Endodermal cell (in vitro differentiated cells): ENCODE results near the gene TAS2R30. TPM values are rescaled to one million over a fixed set of nuclear protein-coding genes. Genes with fewer than 3 reads are reported as not detected.

ENCODE experiments used
- DNase-seq: peaks from one replicate; pipeline ENCODE4 v3.0.0-alpha.2; 2017
- H3K27ac ChIP-seq: 2 replicates; pipeline ENCODE4 v1.5.1; 2013; ENCODE audit warnings: mild to moderate bottlenecking, low read depth, low read length, moderate library complexity
- H3K27me3 ChIP-seq: 2 replicates; pipeline ENCODE4 v1.6.1; 2013; ENCODE audit warnings: mild to moderate bottlenecking, low read length, moderate library complexity; ENCODE audit not compliant: insufficient read depth, control insufficient read depth, poor library complexity, severe bottlenecking
- H3K36me3 ChIP-seq: 2 replicates; pipeline ENCODE4 v1.7.0; 2013; ENCODE audit warnings: mild to moderate bottlenecking, low read length, moderate library complexity; ENCODE audit not compliant: control insufficient read depth, insufficient read depth
- H3K4me1 ChIP-seq: one replicate; pipeline ENCODE4 v1.7.0; 2013; ENCODE audit warnings: low read length; ENCODE audit not compliant: control insufficient read depth, insufficient read depth
- H3K4me3 ChIP-seq: 2 replicates; pipeline ENCODE4 v1.5.1; 2013; ENCODE audit warnings: mild to moderate bottlenecking, low read length, moderate library complexity
- H3K9ac ChIP-seq: 2 replicates; pipeline ENCODE4 v1.6.1; 2013; ENCODE audit warnings: mild to moderate bottlenecking, low read length, moderate library complexity; ENCODE audit not compliant: poor library complexity, severe bottlenecking; ENCODE audit errors: extremely low read depth
- H3K9me3 ChIP-seq: 2 replicates; pipeline ENCODE4 v1.6.1; 2013; ENCODE audit warnings: mild to moderate bottlenecking, low read length, moderate library complexity; ENCODE audit not compliant: control insufficient read depth
- H3K27ac Mint-ChIP-seq: 2 replicates; pipeline ENCODE4 v1.8.0; 2020; ENCODE audit warnings: mixed read lengths
- H3K27me3 Mint-ChIP-seq: 2 replicates; pipeline ENCODE4 v1.8.0; 2021; ENCODE audit warnings: mild to moderate bottlenecking, mixed read lengths; ENCODE audit not compliant: insufficient read depth
- H3K36me3 Mint-ChIP-seq: 2 replicates; pipeline ENCODE4 v1.8.0; 2020; ENCODE audit warnings: low read depth, mixed read lengths
- H3K4me1 Mint-ChIP-seq: 2 replicates; pipeline ENCODE4 v1.8.0; 2020; ENCODE audit warnings: mixed read lengths
- H3K4me3 Mint-ChIP-seq: 2 replicates; pipeline ENCODE4 v1.8.0; 2020; ENCODE audit warnings: mild to moderate bottlenecking, moderate library complexity, mixed read lengths
- H3K9me3 Mint-ChIP-seq: 2 replicates; pipeline ENCODE4 v1.8.0; 2020; ENCODE audit warnings: mild to moderate bottlenecking, mixed read lengths
- WGBS, 2 experiments: methylation state at CpG; one replicate each; pipeline versions ENCODE4 v1.1.5 to v1.1.7; 2013; ENCODE audit warnings: missing lambda C conversion rate in 2 of 2, mixed read lengths in 1 of 2; ENCODE audit not compliant: insufficient coverage in 1 of 2, insufficient read length in 1 of 2; 5-methylcytosine and 5-hydroxymethylcytosine counted together
- total RNA-seq, 2 donors: library from RNA; stranded (reverse); fragmentation: NEBNext Ultra II Directional in 1 of 2; extraction: Animal tissue kit (Norgen Biotek cat#: 25700) in 1 of 2; gene quantifications; 2 replicates in 1 of 2; 3 replicates in 1 of 2; pipeline ENCODE4 v1.2.1, GENCODE V29; 2021
- TF ChIP-seq, protein P1 (sequence below): fragments of 200-600 bp; sonication (generic); conservative IDR thresholded peaks from 2 replicates; pipeline ENCODE4 v1.5.0; 2021; ENCODE audit warnings: antibody characterized with exemption, mild to moderate bottlenecking

TAS2R30 gene
- total RNA-seq, 2 donors from 2014 or later, result 1.8 to 9.7 TPM

DNA sequence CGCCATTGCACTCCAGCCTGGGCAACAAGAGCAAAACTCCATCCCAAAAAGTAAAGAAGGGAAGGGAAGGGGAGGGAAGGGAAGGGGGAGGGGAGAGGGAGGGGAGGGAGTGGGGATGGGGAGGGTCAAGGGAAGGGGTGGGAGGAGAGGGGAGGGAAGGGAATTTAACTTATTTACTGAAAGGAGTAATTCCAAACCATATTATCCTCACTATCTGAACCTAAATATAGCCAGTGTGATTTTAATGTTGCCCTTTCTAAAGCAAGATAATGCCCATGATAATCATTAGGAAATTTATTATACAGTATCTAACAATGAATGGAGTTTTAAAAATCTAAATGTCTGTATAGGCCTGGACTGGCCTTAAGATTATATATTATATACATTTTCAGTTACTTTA lies 43.8 kb upstream of the TAS2R30 start:
- H3K27me3 Mint-ChIP-seq, result no peaks in the 10 kb centered on the region
- peaks cover 5% of the 10 kb centered on the region for H3K36me3 Mint-ChIP-seq

DNA sequence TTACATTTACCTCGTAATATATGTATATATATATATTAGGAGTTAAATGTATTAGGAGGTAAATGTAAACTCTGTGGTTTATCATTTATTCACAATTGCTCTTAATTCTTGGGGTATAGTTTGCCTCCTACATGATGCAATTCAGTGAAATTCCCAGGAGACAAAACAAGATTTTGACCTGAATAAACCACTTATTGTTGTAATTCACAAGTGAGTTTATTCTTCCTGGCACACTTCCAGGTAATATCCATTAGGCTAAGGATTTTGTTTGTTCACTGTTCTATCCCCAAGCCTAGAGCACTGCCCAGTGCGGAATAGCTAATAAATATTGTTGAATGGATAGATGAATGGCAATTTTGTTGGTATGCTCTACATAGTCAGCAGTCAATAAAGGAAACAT lies 39.6 kb upstream of the TAS2R30 start:
- H3K36me3 Mint-ChIP-seq, result peaks cover 20% of the 10 kb centered on the region
- 100% methylated on average over 1 of the region's 2 CpGs for WGBS, 2 experiments

More for the DNA sequence above, 43.8 kb upstream of the TAS2R30 start:
- H3K27ac Mint-ChIP-seq, result no peak overlapping the region
- no peak overlapping the region for H3K4me3 Mint-ChIP-seq
- Histone ChIP-seq H3K27ac (no peak overlapping the region), H3K36me3 (peaks cover 5% of the 10 kb centered on the region), H3K27me3 (no peaks in the 10 kb centered on the region), H3K4me1 (no peaks in the 10 kb centered on the region), H3K4me3 (no peak overlapping the region), H3K9ac (no peak overlapping the region), H3K9me3 (no peaks in the 10 kb centered on the region)
- peaks cover 3% of the 10 kb centered on the region for H3K4me1 Mint-ChIP-seq
- 100% methylated on average over 1 of the region's 1 CpG; no CpG with 5 or more reads in 1 of the 2 experiments for WGBS, 2 experiments
- no peaks in the 10 kb centered on the region for H3K9me3 Mint-ChIP-seq
- TF ChIP-seq, protein P1, sequence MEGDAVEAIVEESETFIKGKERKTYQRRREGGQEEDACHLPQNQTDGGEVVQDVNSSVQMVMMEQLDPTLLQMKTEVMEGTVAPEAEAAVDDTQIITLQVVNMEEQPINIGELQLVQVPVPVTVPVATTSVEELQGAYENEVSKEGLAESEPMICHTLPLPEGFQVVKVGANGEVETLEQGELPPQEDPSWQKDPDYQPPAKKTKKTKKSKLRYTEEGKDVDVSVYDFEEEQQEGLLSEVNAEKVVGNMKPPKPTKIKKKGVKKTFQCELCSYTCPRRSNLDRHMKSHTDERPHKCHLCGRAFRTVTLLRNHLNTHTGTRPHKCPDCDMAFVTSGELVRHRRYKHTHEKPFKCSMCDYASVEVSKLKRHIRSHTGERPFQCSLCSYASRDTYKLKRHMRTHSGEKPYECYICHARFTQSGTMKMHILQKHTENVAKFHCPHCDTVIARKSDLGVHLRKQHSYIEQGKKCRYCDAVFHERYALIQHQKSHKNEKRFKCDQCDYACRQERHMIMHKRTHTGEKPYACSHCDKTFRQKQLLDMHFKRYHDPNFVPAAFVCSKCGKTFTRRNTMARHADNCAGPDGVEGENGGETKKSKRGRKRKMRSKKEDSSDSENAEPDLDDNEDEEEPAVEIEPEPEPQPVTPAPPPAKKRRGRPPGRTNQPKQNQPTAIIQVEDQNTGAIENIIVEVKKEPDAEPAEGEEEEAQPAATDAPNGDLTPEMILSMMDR, result no peak
- DNase-seq, result no peak

DNA sequence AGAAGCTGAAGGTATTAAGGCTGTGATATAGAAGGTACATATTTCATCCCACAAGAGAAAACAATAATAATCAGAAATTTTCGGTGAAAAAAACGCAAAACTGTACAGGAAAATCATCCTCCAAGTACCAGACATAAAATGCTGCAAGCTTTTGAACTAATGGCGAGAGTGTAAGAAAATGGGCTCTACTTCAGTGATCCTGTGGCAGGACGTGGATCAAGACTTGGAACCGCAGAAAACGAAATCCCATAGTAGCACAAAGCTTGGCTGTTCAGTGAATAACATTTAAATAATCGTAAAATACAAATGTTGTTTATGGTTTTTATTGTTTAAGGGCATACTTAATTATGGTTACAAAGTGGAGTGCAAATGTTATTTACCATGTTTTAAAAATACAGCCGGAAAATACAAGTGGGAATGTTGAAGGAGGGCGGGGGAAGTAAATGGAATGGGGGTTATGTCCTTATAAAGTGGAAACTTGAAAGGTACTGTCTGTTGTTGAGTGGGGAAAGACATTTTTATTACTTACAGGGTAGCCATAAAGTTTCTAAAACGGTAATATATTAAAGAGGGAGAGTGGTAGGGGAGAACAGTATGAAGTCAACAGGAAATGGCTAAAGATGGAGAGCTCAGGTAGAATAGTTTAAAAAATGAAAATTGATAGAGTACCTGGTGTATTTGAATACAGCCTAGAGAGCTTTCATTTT lies 37.7 kb upstream of the TAS2R30 start:
- H3K4me1 Mint-ChIP-seq, result peaks cover 39% of the 10 kb centered on the region
- Histone ChIP-seq H3K27me3 (no peaks in the 10 kb centered on the region), H3K36me3 (peaks cover 20% of the 10 kb centered on the region), H3K4me1 (peaks cover 9% of the 10 kb centered on the region), H3K4me3 (peak overlapping the region; percentile 100), H3K9ac (peak overlapping the region; percentile 98), H3K27ac (peak overlapping the region; percentile 93), H3K9me3 (no peaks in the 10 kb centered on the region)
- TF ChIP-seq, protein P1, result no peak
- H3K27ac Mint-ChIP-seq, result peak overlapping the region; percentile 100
- H3K9me3 Mint-ChIP-seq, result no peaks in the 10 kb centered on the region
- no peak for DNase-seq
- 2 to 4% methylated on average over 7 to 10 of the region's 10 CpGs for WGBS, 2 experiments
- no peaks in the 10 kb centered on the region for H3K27me3 Mint-ChIP-seq
- peaks cover 35% of the 10 kb centered on the region for H3K36me3 Mint-ChIP-seq
- peak overlapping the region; percentile 94 for H3K4me3 Mint-ChIP-seq

More for the DNA sequence above, 39.6 kb upstream of the TAS2R30 start:
- H3K27ac Mint-ChIP-seq, result no peak overlapping the region
- Histone ChIP-seq H3K27ac (no peak overlapping the region), H3K4me3 (no peak overlapping the region), H3K4me1 (peaks cover 3% of the 10 kb centered on the region), H3K9me3 (no peaks in the 10 kb centered on the region), H3K9ac (no peak overlapping the region), H3K27me3 (no peaks in the 10 kb centered on the region), H3K36me3 (peaks cover 13% of the 10 kb centered on the region)
- H3K4me1 Mint-ChIP-seq, result peaks cover 30% of the 10 kb centered on the region
- TF ChIP-seq, protein P1, result no peak
- no peaks in the 10 kb centered on the region for H3K9me3 Mint-ChIP-seq
- no peak for DNase-seq
- no peak overlapping the region for H3K4me3 Mint-ChIP-seq
- H3K27me3 Mint-ChIP-seq, result no peaks in the 10 kb centered on the region
